GM12864 (cell line): Measurements from ENCODE around the gene TBL3.

ENCODE experiments used
- DNase-seq: peaks from one replicate; pipeline ENCODE4 v3.0.0-alpha.2; 2011; ENCODE audit warnings: low read depth
- H3K4me3 ChIP-seq: 2 replicates; pipeline ENCODE4 v1.5.1; 2011; ENCODE audit warnings: mild to moderate bottlenecking, low read depth, low read length, control low read depth
- TF ChIP-seq, protein P1 (sequence below): IDR thresholded peaks from 2 replicates; pipeline ENCODE4 v1.5.1; 2011; ENCODE audit warnings: low read depth, mild to moderate bottlenecking, moderate library complexity, low read length, control low read depth, inconsistent platforms; ENCODE audit errors: missing control alignments

Gene TBL3

DNA sequence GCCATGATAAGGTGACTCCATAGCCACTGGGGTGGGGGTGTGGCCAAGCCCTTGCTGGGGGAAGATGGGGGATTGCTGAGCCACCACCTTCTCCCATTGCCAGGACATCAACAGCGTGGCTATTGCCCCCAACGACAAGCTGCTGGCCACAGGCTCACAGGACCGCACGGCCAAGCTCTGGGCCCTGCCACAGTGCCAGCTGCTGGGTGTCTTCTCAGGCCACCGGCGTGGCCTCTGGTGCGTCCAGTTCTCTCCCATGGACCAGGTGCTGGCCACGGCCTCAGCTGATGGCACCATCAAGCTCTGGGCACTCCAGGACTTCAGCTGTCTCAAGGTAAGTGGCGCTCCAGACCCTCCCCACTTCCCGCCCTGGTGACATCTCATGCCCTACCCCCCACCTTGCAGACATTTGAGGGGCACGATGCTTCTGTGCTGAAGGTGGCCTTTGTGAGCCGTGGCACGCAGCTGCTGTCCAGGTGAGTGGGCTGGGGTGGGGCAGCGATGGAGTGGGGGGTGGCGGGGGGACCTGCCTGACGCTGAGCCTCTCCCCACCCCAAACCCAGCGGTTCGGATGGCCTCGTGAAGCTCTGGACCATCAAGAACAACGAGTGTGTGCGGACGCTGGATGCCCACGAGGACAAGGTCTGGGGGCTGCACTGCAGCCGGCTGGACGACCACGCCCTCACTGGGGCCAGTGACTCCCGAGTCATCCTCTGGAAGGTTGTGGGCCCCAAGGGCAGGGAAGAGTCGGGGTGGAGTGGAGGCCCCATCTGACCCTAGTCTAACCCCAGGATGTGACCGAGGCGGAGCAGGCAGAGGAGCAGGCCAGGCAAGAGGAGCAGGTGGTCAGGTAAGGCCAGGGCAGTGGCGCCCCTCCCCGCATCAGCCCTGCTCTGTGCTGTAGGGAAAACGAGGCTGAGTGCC is 5.4 kb downstream of the TBL3 start:
- no peak for DNase-seq
- H3K4me3 ChIP-seq, result no peak overlapping the region
- TF ChIP-seq, protein P1, sequence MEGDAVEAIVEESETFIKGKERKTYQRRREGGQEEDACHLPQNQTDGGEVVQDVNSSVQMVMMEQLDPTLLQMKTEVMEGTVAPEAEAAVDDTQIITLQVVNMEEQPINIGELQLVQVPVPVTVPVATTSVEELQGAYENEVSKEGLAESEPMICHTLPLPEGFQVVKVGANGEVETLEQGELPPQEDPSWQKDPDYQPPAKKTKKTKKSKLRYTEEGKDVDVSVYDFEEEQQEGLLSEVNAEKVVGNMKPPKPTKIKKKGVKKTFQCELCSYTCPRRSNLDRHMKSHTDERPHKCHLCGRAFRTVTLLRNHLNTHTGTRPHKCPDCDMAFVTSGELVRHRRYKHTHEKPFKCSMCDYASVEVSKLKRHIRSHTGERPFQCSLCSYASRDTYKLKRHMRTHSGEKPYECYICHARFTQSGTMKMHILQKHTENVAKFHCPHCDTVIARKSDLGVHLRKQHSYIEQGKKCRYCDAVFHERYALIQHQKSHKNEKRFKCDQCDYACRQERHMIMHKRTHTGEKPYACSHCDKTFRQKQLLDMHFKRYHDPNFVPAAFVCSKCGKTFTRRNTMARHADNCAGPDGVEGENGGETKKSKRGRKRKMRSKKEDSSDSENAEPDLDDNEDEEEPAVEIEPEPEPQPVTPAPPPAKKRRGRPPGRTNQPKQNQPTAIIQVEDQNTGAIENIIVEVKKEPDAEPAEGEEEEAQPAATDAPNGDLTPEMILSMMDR, result no peak

DNA sequence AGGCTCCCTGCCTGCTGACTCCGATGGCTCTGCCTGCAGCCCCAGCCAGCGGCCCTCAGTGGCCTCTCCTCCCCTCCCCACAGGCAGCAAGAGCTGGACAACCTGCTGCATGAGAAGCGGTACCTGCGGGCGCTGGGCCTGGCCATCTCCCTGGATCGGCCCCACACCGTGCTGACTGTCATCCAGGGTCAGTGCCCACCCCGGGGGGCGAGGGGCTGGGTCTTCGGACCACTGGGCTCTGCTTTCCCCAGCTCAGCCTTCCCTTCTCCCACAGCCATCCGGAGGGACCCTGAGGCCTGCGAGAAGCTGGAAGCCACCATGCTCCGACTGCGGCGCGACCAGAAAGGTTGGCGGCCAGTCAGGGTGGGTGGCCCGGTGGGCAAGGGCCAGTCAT is 6.0 kb downstream of the TBL3 start:
- TF ChIP-seq, protein P1, result no peak
- no peak overlapping the region for H3K4me3 ChIP-seq
- DNase-seq, result no peak

DNA sequence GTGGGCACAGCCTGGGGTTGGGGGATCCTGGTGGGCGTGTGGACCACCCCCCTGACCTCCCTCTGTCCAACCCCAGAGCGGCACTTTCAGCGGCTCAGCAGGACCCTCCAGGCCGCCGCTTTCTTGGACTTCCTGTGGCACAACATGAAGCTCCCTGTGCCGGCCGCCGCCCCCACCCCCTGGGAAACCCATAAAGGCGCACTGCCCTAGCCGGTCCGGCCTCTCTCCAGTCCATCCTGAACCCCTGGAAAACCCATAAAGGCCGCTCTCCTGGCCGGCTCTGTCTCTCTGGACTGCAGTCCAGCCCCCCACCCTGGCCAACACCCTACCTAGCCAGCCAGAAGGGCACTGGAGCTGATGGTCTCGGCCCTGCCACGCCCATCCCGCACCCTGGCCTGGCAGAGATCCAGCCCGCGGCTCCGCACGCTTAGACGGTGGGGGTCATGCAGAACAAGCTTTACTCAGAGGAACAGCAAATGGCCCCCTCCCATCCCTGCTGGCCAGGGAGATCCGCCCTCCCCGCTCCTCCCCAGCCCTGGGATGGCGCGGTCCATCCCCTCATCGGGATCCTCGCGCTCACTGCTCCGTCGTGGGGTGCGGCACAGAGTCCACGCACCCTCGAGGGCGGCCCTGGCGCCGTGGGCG is 6.7 kb downstream of the TBL3 start:
- no peak overlapping the region for H3K4me3 ChIP-seq
- no peak for DNase-seq
- TF ChIP-seq, protein P1, result no peak

DNA sequence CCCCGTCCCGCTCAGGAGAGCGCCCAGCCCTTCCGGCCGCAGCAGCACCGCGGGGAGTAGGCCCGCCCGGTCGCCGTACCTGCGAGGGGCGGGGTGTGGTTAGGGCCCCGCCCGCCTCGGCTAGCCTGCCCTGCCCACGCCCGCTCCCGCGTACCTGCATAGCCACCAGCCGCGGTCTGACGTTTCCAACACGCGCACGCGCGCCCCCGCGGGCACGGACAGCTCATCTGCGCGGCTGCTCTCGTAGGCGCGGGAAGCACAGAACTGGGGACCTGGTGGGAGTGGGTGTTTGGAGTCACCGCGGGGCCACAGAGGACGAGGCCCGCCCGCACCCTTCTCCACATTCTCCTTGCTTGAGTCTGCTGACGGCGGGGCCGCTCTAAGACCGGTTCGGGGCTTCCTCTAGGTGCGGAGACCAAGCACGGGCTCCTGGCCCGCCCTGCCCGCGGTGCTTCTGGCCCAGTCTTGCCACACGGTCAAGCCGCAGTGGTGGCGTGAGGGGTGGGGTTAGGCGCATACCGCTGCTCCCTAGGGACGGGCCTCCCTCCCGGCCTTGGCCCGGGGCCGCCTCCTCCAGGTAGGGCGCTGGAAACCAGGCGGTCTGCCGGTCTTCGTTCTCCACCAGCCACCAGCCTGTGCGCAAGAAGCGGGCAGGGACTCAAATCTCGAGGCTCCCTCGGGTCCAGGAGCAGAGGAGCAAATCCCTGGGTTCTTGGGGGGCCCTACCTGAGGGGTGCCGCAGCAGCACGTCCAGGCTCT is 7.6 kb downstream of the TBL3 start:
- no peak for DNase-seq
- no peak overlapping the region for H3K4me3 ChIP-seq

DNA sequence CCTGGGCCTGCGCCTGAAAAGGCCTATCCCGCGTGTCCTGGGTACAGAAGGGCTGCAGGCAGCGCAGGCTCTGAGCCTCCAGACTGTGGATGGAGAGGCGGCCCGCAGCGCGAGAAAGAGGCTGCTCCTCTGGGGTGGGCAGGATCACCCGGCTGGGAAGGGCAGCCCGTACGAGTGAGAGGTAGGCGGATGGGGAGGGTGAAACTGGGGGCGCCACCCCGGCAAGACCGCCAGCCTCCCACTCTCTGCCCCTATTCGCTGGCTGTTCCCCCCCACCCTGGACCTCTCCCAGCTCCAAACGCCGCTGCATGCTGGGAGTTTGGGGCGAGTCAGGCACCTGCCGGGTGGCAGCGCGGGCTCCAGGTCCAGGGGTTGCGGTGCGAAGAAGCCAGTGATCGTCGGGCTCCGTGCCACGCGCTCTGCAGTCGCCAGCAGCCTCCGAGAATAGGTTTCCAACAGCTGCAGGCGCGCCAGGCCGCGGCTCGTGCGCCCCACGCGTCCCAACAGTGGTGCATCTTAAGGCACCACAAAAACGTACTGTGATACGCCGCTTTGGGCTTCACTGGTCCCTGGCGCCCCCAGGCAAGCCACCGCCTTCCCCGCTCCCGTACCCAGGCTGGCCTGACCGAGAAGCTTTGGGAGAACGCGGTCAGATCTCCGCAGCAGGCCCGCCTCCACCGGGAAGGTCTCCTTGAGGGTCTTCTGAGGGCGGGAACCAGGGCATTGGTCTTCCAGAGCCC is 8.3 kb downstream of the TBL3 start:
- no peak overlapping the region for H3K4me3 ChIP-seq
- TF ChIP-seq, protein P1, result no peak
- DNase-seq, result no peak

More for the DNA sequence above, 7.6 kb downstream of the TBL3 start:
- TF ChIP-seq, protein P1, result no peak

DNA sequence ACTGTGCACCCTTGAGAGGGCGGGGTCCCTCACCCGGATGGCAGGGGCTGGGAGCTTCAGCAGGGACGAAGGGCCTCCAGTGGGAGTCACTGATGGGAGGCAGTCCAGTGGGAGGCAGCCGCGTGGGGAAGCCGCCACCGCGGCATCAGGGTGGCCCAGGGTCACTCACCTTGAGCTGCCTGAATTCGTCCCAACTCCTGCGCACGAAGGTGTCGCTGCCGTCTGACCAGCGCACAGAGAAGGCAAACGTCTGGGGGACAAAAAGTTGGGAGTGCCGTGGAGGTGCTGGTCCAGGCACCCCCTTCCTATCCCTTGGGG is 8.9 kb downstream of the TBL3 start:
- TF ChIP-seq, protein P1, result no peak
- DNase-seq, result no peak
- no peak overlapping the region for H3K4me3 ChIP-seq
